Endothelial cell of umbilical vein (primary cell): Measurements from ENCODE around the gene ZEB1. TPM values are rescaled to one million over a fixed set of nuclear protein-coding genes. Genes with fewer than 3 reads are reported as not detected.

Experiments
- BruUV-seq: library from RNA; stranded (reverse); fragments of 400-500 nt; replicated peaks from 2 replicates; lab custom pipeline; 2021; lab: Mats Ljungman, UMichigan
- CTCF ChIA-PET: fragments of 300-600, 350-600 bp; sonication (Branson Sonifier 250); formaldehyde crosslinking; loops from one replicate; lab custom pipeline; 2021; ENCODE audit warnings: antibody characterized with exemption, inconsistent platforms; lab: Charles Lee
- POLR2A ChIA-PET: fragments of 300-600, 350-600 bp; sonication (Branson Sonifier 250); formaldehyde crosslinking; loops from one replicate; lab custom pipeline; 2021; ENCODE audit warnings: antibody characterized with exemption, inconsistent platforms; lab: Charles Lee
- DNase-seq: peaks from one replicate; pipeline ENCODE4 v3.0.0-alpha.2; 2011; ENCODE audit warnings: low read depth, low spot score
- FAIRE-seq: peaks from 2 replicates; lab custom pipeline; 2011; peaks lifted over from hg19 to GRCh38; lab: Jason Lieb, UNC
- H2AFZ ChIP-seq: 2 replicates; pipeline ENCODE4 v1.6.0; 2012; ENCODE audit warnings: low read depth, low read length, control low read depth, inconsistent platforms
- H3K27ac ChIP-seq: 2 replicates; pipeline ENCODE4 v1.5.1; 2011; ENCODE audit warnings: low read depth, mild to moderate bottlenecking, control low read depth, low read length, moderate library complexity; ENCODE audit not compliant: insufficient read depth
- H3K27me3 ChIP-seq, 2 experiments: 2 replicates each; pipeline versions ENCODE4 v1.6.0 to v1.6.1; 2011; ENCODE audit warnings: low read length in 2 of 2, mixed read lengths in 1 of 2; ENCODE audit not compliant: control insufficient read depth in 2 of 2, insufficient read depth in 2 of 2
- H3K36me3 ChIP-seq, 2 experiments: 2 replicates in 1 of 2; 3 replicates in 1 of 2; pipeline ENCODE4 v1.5.1; 2011; ENCODE audit warnings: low read length in 2 of 2, mild to moderate bottlenecking in 1 of 2, moderate library complexity in 1 of 2; ENCODE audit not compliant: control insufficient read depth in 2 of 2, insufficient read depth in 2 of 2; ENCODE audit errors: extremely low read depth in 1 of 2
- H3K4me1 ChIP-seq: 3 replicates; pipeline ENCODE4 v1.5.1; 2011; ENCODE audit warnings: mild to moderate bottlenecking, low read length; ENCODE audit not compliant: control insufficient read depth, insufficient read depth; ENCODE audit errors: extremely low read depth
- H3K4me2 ChIP-seq: 2 replicates; pipeline ENCODE4 v1.6.1; 2011; ENCODE audit warnings: low read length, control low read depth, mixed read lengths; ENCODE audit not compliant: insufficient read depth
- H3K4me3 ChIP-seq, 3 experiments: fragments of 200-600 bp in 1 of 3; sonication (generic), shearing (Covaris generic) in 1 of 3; replicated peaks in 1 of 3; 2 replicates each; pipeline ENCODE4 v1.5.1; 2011 to 2016; ENCODE audit warnings: control low read depth in 3 of 3, low read length in 3 of 3, mild to moderate bottlenecking in 2 of 3, inconsistent platforms in 1 of 3, low read depth in 1 of 3, moderate library complexity in 1 of 3; ENCODE audit not compliant: insufficient read depth in 1 of 3
- H3K79me2 ChIP-seq: 2 replicates; pipeline ENCODE4 v1.6.0; 2012; ENCODE audit warnings: low read length, inconsistent platforms; ENCODE audit not compliant: control insufficient read depth, insufficient read depth
- H3K9ac ChIP-seq: replicated peaks from 2 replicates; pipeline ENCODE3; 2011; ENCODE audit warnings: low read length, control low read depth; ENCODE audit not compliant: insufficient read depth; ENCODE audit errors: extremely low read depth
- H3K9me1 ChIP-seq: replicated peaks from 3 replicates; pipeline ENCODE4 v1.6.0; 2011; ENCODE audit warnings: mild to moderate bottlenecking, low read length; ENCODE audit not compliant: control insufficient read depth, insufficient read depth; ENCODE audit errors: extremely low read depth
- H3K9me3 ChIP-seq: replicated peaks from 2 replicates; pipeline ENCODE4 v1.5.1; 2012; ENCODE audit warnings: low read length, inconsistent platforms; ENCODE audit not compliant: control insufficient read depth, insufficient read depth
- H4K20me1 ChIP-seq: replicated peaks from 2 replicates; pipeline ENCODE3; 2011; ENCODE audit warnings: mild to moderate bottlenecking, low read length; ENCODE audit not compliant: control insufficient read depth, insufficient read depth; ENCODE audit errors: extremely low read depth
- CTCF ChIP-seq, 2 donors: IDR thresholded peaks; 1 replicate in 1 of 2; 2 replicates in 1 of 2; pipeline ENCODE4 v1.5.1; 2011; ENCODE audit warnings: low read length in 2 of 2, mild to moderate bottlenecking in 2 of 2, moderate library complexity in 2 of 2, control low read depth in 1 of 2, inconsistent platforms in 1 of 2, low read depth in 1 of 2; ENCODE audit not compliant: insufficient read depth in 1 of 2; ENCODE audit errors: extremely low read depth in 1 of 2
- EZH2 ChIP-seq: IDR thresholded peaks from 2 replicates; pipeline ENCODE4 v1.6.1; 2012; ENCODE audit warnings: borderline replicate concordance, low read depth, mild to moderate bottlenecking, moderate library complexity, low read length, inconsistent platforms; ENCODE audit not compliant: severe bottlenecking
- GATA2 ChIP-seq: IDR thresholded peaks from 2 replicates; pipeline ENCODE4 v1.7.0; 2011; ENCODE audit warnings: low read depth, mild to moderate bottlenecking, moderate library complexity, mixed read lengths, low read length; ENCODE audit not compliant: insufficient read length, insufficient read depth
- JUN ChIP-seq: IDR thresholded peaks from 2 replicates; pipeline ENCODE4 v1.6.1; 2011; ENCODE audit warnings: borderline replicate concordance, low read depth; ENCODE audit not compliant: insufficient read length, insufficient read depth
- MAX ChIP-seq: IDR thresholded peaks from 2 replicates; pipeline ENCODE4 v1.6.1; 2011; ENCODE audit not compliant: insufficient read depth, insufficient read length
- MYC ChIP-seq: IDR thresholded peaks from one replicate; pipeline ENCODE4 v1.6.1; 2011; ENCODE audit warnings: mild to moderate bottlenecking, low read depth, low read length
- POLR2A ChIP-seq: IDR thresholded peaks from 2 replicates; pipeline ENCODE4 v1.6.1; 2012; ENCODE audit warnings: low read depth, mild to moderate bottlenecking, control low read depth, low read length
- dilution Hi-C: fragments of 300-500 bp; cut with MboI; formaldehyde crosslinking; loops from one replicate; pipeline ENCODE4 v1.15.0; 2019; ENCODE audit warnings: low sequenced_read_pairs; ENCODE audit not compliant: extremely low pct_ligation_motif_present
- intact Hi-C: fragments of 100-400 bp; cut with micrococcal nuclease; formaldehyde crosslinking; loops from one replicate; pipeline ENCODE4 v1.10.0; 2022
- polyA plus RNA-seq, 4 experiments: library from polyadenylated mRNA; depleted of rRNA in 3 of 4; stranded (reverse) in 3 of 4; unstranded in 1 of 4; fragments of >200 nt; gene quantifications; 2 replicates each; pipeline versions ENCODE4 v1.2.1 to v1.2.3, GENCODE V29; 2011 to 2012; ENCODE audit warnings: missing spikeins in 1 of 4
- total RNA-seq: library from RNA; stranded (reverse); gene quantifications from 2 replicates; pipeline ENCODE4 v1.2.3, GENCODE V29; 2021

ZEB1 gene
- total and polyA plus RNA-seq, 2 donors (not counting 3 experiments of a cell fraction or from before 2014, with no cell fraction given), result 19.8 to 130 TPM

- peaks cover 92% of the 10 kb centered on the region for H3K79me2 ChIP-seq
- DNase-seq (peak; percentile 25), FAIRE-seq (no peak)
- H3K27ac ChIP-seq, result no peak overlapping the region
- intact Hi-C loops, result loop anchor here (5.0 to 10.0 kb wide), 4 partner anchors 105 to 485 kb away; no protein-coding TSS in a partner anchor
- ChIA-PET CTCF (interaction anchor here (1.0 kb wide), 1 partner anchor 538 kb away, joined by 4 read pairs; no protein-coding TSS in a partner anchor), POLR2A (no interaction called here)
- no peaks in the 10 kb centered on the region for H3K27me3 ChIP-seq
- H3K9me3 ChIP-seq, result no peaks in the 10 kb centered on the region
- no TSS peak for BruUV-seq
- TF ChIP-seq CTCF (IDR thresholded peaks at IDR 0.05; ENCODE audit: extremely low read depth in 1 of 2, insufficient read depth in 1 of 2, low read depth in 1 of 2, low read length in 2 of 2) (no peak), EZH2 (no peak), JUN (no peak), MYC (no peak), POLR2A (no peak), GATA2 (no peak), MAX (no peak)
- no peak overlapping the region for H3K9ac ChIP-seq
- H3K4me3 ChIP-seq, result peak overlapping the region in 1 of 3 experiments; percentile 94
- H3K4me1 ChIP-seq, result peaks cover 35% of the 10 kb centered on the region
- H2AFZ ChIP-seq, result no peak overlapping the region
- dilution Hi-C loops, result no loop called here
- no peaks in the 10 kb centered on the region for H3K36me3 ChIP-seq
- H3K9me1 ChIP-seq, result peaks cover 3% of the 10 kb centered on the region
- peaks cover 20% of the 10 kb centered on the region for H4K20me1 ChIP-seq
- peak overlapping the region; percentile 99 for H3K4me2 ChIP-seq
These were observed 3.6 kb downstream of the ZEB1 start for GRCh38 chr10:31322647-31323046.
